ENCODE measurements around the gene PDCD11.
A peak's percentile ranks its signal among the peaks of the same experiment; 100 is the strongest.
"Not testable (repeated sequence)": the region's sequence is repeated elsewhere in the genome, so short reads cannot be mapped to it uniquely, and the experiment has no call there.

The PDCD11 gene

GRCh38 chr10:103478671-103479070 is 82.2 kb downstream of the PDCD11 start:
- DNase-seq: no peak

GRCh38 chr10:103479135-103479534 is 82.7 kb downstream of the PDCD11 start, which contains the start of gene CALHM3:
TSS of gene CALHM3 (minus strand) at chr10:103479240. CDS start at chr10:103479032, 208 bp downstream.
- no peak for DNase-seq

- DNase-seq: no peak
Measured at GRCh38 chr10:103480521-103480920, 84.1 kb downstream of the PDCD11 start.

GRCh38 chr10:103481974-103482531 is 85.6 kb downstream of the PDCD11 start:
- peak; percentile 5 for DNase-seq

GRCh38 chr10:103486635-103487409 is 90.4 kb downstream of the PDCD11 start:
- not testable (repeated sequence) for DNase-seq

- DNase-seq: no peak
Measured at GRCh38 chr10:103487410-103487708, 90.9 kb downstream of the PDCD11 start.

- DNase-seq: no peak
Measured at GRCh38 chr10:103490986-103491314, 94.5 kb downstream of the PDCD11 start.

- no peak for DNase-seq
Measured at GRCh38 chr10:103491729-103492364, 95.4 kb downstream of the PDCD11 start.

GRCh38 chr10:103492655-103493261 is 96.3 kb downstream of the PDCD11 start:
- no peak for DNase-seq

- peak; percentile 6 for DNase-seq
Measured at GRCh38 chr10:103493362-103493915, 97.0 kb downstream of the PDCD11 start, which contains the start of gene NEURL1. TSS of gene NEURL1 (plus strand) at chr10:103493705. CDS start at chr10:103494388, 683 bp downstream.

GRCh38 chr10:103493916-103494877 is 97.8 kb downstream of the PDCD11 start:
- DNase-seq: no peak

GRCh38 chr10:103495321-103495720 is 98.9 kb downstream of the PDCD11 start:
- no peak for DNase-seq
